T-cell (primary cell): ENCODE data around the gene PEX11B. TPM values are rescaled to one million over a fixed set of nuclear protein-coding genes. Genes with fewer than 3 reads are reported as not detected.

Experiments
- ATAC-seq, 4 experiments: fragments of 200-7000 bp in 3 of 4; fragments of 150-1000 bp in 1 of 4; cut with Tn5 transposase; replicated peaks in 1 of 4; 1 replicate in 3 of 4; 2 replicates in 1 of 4; pipeline ENCODE4 v1.10.0; 2021; ENCODE audit warnings: moderate library complexity in 3 of 4, mild to moderate bottlenecking in 2 of 4, moderate number of reproducible peaks in 1 of 4
- CTCF ChIA-PET, 2 donors: fragments of 300-600 bp; sonication (Branson Sonifier 250); formaldehyde crosslinking; loops; one replicate each; lab custom pipeline; 2022; ENCODE audit warnings: antibody characterized with exemption in 2 of 2; lab: Charles Lee
- POLR2A ChIA-PET, 2 donors: fragments of 300-600 bp; sonication (Branson Sonifier 250); formaldehyde crosslinking; loops; one replicate each; lab custom pipeline; 2022; ENCODE audit warnings: antibody characterized with exemption in 2 of 2; lab: Charles Lee
- DNase-seq, 35 experiments: peaks; one replicate each; pipeline versions ENCODE4 v3.0.0 to v3.0.0-alpha.2; 2013 to 2023
- H3K27ac ChIP-seq: one replicate; pipeline ENCODE4 v1.5.1; 2013; ENCODE audit warnings: low read length
- H3K27me3 ChIP-seq, 2 experiments: replicated peaks in 1 of 2; 1 replicate in 1 of 2; 2 replicates in 1 of 2; pipeline versions ENCODE4 v1.6.1 to v1.7.0; 2013; ENCODE audit warnings: low read length in 1 of 2, mixed read lengths in 1 of 2; ENCODE audit not compliant: control insufficient read depth in 2 of 2, insufficient read depth in 2 of 2; ENCODE audit errors: extremely low read depth in 1 of 2
- H3K36me3 ChIP-seq, 2 donors: 1 replicate in 1 of 2; 2 replicates in 1 of 2; pipeline versions ENCODE4 v1.6.1 to v1.7.0; 2013; ENCODE audit warnings: low read length in 1 of 2; ENCODE audit not compliant: control insufficient read depth in 2 of 2, insufficient read depth in 1 of 2; ENCODE audit errors: extremely low read depth in 1 of 2
- H3K4me1 ChIP-seq, 2 experiments: 1 replicate in 1 of 2; 2 replicates in 1 of 2; pipeline versions ENCODE4 v1.6.1 to v1.7.0; 2013; ENCODE audit warnings: low read length in 2 of 2, mixed read lengths in 1 of 2; ENCODE audit not compliant: insufficient read depth in 2 of 2, control insufficient read depth in 1 of 2; ENCODE audit errors: extremely low read depth in 1 of 2
- H3K4me3 ChIP-seq, 2 donors: 1 replicate in 1 of 2; 2 replicates in 1 of 2; pipeline versions ENCODE4 v1.5.1 to v1.7.0; 2013; ENCODE audit warnings: mild to moderate bottlenecking in 2 of 2, low read length in 1 of 2, moderate library complexity in 1 of 2; ENCODE audit not compliant: control insufficient read depth in 1 of 2; ENCODE audit errors: extremely low read depth in 1 of 2
- H3K9me3 ChIP-seq: 2 replicates; pipeline ENCODE4 v1.7.0; 2013
- H3K27ac Mint-ChIP-seq, 2 donors: one replicate each; pipeline ENCODE4 v1.8.0; 2020 to 2021; ENCODE audit warnings: mild to moderate bottlenecking in 2 of 2, mixed read lengths in 2 of 2
- H3K27me3 Mint-ChIP-seq, 2 donors: one replicate each; pipeline ENCODE4 v1.8.0; 2021 to 2022; ENCODE audit warnings: mixed read lengths in 2 of 2
- H3K36me3 Mint-ChIP-seq: one replicate; pipeline ENCODE4 v1.8.0; 2021; ENCODE audit warnings: mixed read lengths
- H3K4me1 Mint-ChIP-seq, 3 donors: one replicate each; pipeline ENCODE4 v1.8.0; 2020 to 2022; ENCODE audit warnings: mixed read lengths in 3 of 3, mild to moderate bottlenecking in 1 of 3
- H3K4me3 Mint-ChIP-seq, 3 donors: one replicate each; pipeline ENCODE4 v1.8.0; 2020 to 2022; ENCODE audit warnings: mild to moderate bottlenecking in 3 of 3, mixed read lengths in 3 of 3, moderate library complexity in 3 of 3
- H3K9me3 Mint-ChIP-seq, 3 donors: one replicate each; pipeline ENCODE4 v1.8.0; 2020 to 2022; ENCODE audit warnings: mixed read lengths in 3 of 3
- WGBS: methylation state at CpG from one replicate; pipeline ENCODE4 v1.1.5; 2013; ENCODE audit warnings: missing lambda C conversion rate; ENCODE audit not compliant: insufficient coverage; 5-methylcytosine and 5-hydroxymethylcytosine counted together
- total RNA-seq, 35 experiments: library from RNA in 6 of 35; stranded (reverse) in 6 of 35; fragments of 120-200 nt in 1 of 35; gene quantifications; one replicate each; pipeline versions ENCODE4 v1.2.1 to v1.2.4 and lab custom pipeline; 2013 to 2026

PEX11B gene
- total RNA-seq, 5 donors from 2014 or later (not counting 1 experiment from before 2014, with no cell fraction given) = 18.8 to 36.3 (median 34.4) TPM

- ChIA-PET CTCF (interaction anchor here (0.6 to 3.8 kb wide), 11 partner anchors 9 to 118 kb away, joined by 3 to 23 read pairs (median 7); partner anchors contain the start of genes RBM8A (in 2 of the 2), ITGA10 (in 1 of the 2) and NUDT17 (in 1 of the 2)), POLR2A (interaction anchor here (0.6 to 2.2 kb wide), 4 partner anchors 16 to 36 kb away, joined by 3 to 19 read pairs (median 6); partner anchors contain the start of genes RBM8A (in 1 of the 2) and TXNIP (in 1 of the 2))
- 12% methylated on average over 2 of the region's 5 CpGs for WGBS
- H3K4me1 Mint-ChIP-seq = peaks cover 59 to 74% (median 74%) of the 10 kb centered on the region in 3 donors
- H3K9me3 ChIP-seq = no peaks in the 10 kb centered on the region
- H3K4me1 ChIP-seq = peaks cover 39 to 54% of the 10 kb centered on the region in 2 experiments
- H3K27ac ChIP-seq = peak overlapping the region; percentile 70
- H3K36me3 ChIP-seq = no peaks in the 10 kb centered on the region
- H3K4me3 ChIP-seq = peak overlapping the region; percentile 78 to 89
- peak overlapping the region; percentile 94 to 99 for H3K27ac Mint-ChIP-seq
- ATAC-seq (no peak), DNase-seq (no peak)
- peaks cover 8% of the 10 kb centered on the region for H3K36me3 Mint-ChIP-seq
- peak overlapping the region; percentile 88 to 95 (median 92) for H3K4me3 Mint-ChIP-seq
- no peaks in the 10 kb centered on the region for H3K27me3 ChIP-seq
- no peaks in the 10 kb centered on the region for H3K27me3 Mint-ChIP-seq
- no peaks in the 10 kb centered on the region for H3K9me3 Mint-ChIP-seq
Observed at GRCh38 chr1:145963265-145964019, 44.9 kb upstream of the PEX11B start.

GRCh38 chr1:145962157-145963102 lies 43.9 kb upstream of the PEX11B start:
- ChIA-PET CTCF (interaction anchor here (0.5 to 3.8 kb wide), 6 partner anchors 17 to 74 kb away, joined by 4 to 15 read pairs (median 5); no protein-coding TSS in a partner anchor), POLR2A (interaction anchor here (0.5 to 2.2 kb wide), 5 partner anchors 33 to 90 kb away, joined by 3 to 19 read pairs (median 5); partner anchors contain the start of gene RBM8A (in 1 of the 2))

GRCh38 chr1:145961425-145962156 lies 43.1 kb upstream of the PEX11B start:
- Mint-ChIP-seq H3K36me3 (no peaks in the 10 kb centered on the region), H3K4me1 (peaks cover 56 to 76% (median 69%) of the 10 kb centered on the region in 3 donors), H3K9me3 (no peaks in the 10 kb centered on the region), H3K27ac (peak overlapping the region; percentile 87 to 95), H3K27me3 (no peaks in the 10 kb centered on the region), H3K4me3 (peak overlapping the region; percentile 88 to 93 (median 92))
- Histone ChIP-seq H3K36me3 (no peaks in the 10 kb centered on the region), H3K4me1 (peaks cover 44 to 60% of the 10 kb centered on the region in 2 experiments), H3K27me3 (no peaks in the 10 kb centered on the region), H3K9me3 (no peaks in the 10 kb centered on the region), H3K4me3 (peak overlapping the region; percentile 78 to 90), H3K27ac (peak overlapping the region; percentile 74)
- under 1% methylated on average over 41 of the region's 57 CpGs for WGBS
- ChIA-PET POLR2A (no interaction called here), CTCF (interaction anchor here in 1 of 2 donors (1.0 kb wide), 1 partner anchor 18 kb away, joined by 5 read pairs; no protein-coding TSS in a partner anchor)
- ATAC-seq (no peak), DNase-seq (peak in 19 of 35 experiments; percentile 10 to 60 (median 33))

More at GRCh38 chr1:145962157-145963102, 43.9 kb upstream of the PEX11B start:
- Mint-ChIP-seq H3K9me3 (no peaks in the 10 kb centered on the region), H3K27me3 (no peaks in the 10 kb centered on the region), H3K27ac (peak overlapping the region; percentile 94 to 99), H3K4me1 (peaks cover 57 to 72% (median 69%) of the 10 kb centered on the region in 3 donors), H3K4me3 (peak overlapping the region; percentile 88 to 95 (median 93)), H3K36me3 (peaks cover 1% of the 10 kb centered on the region)
- H3K4me1 ChIP-seq = peaks cover 43 to 57% of the 10 kb centered on the region in 2 experiments
- peak overlapping the region; percentile 70 for H3K27ac ChIP-seq
- ATAC-seq = no peak
- H3K4me3 ChIP-seq = peak overlapping the region; percentile 78 to 90
- peak in 7 of 35 experiments; percentile 14 to 60 (median 24) for DNase-seq
- H3K9me3 ChIP-seq = no peaks in the 10 kb centered on the region
- no peaks in the 10 kb centered on the region for H3K27me3 ChIP-seq
- H3K36me3 ChIP-seq = no peaks in the 10 kb centered on the region
- 3% methylated on average over 11 of the region's 36 CpGs for WGBS

- ChIA-PET POLR2A (interaction anchor here in 1 of 2 donors (2.0 kb wide), 1 partner anchor 34 kb away, joined by 4 read pairs; the partner anchor contains the start of gene RBM8A), CTCF (interaction anchor here in 1 of 2 donors (0.6 kb wide), 1 partner anchor 38 kb away, joined by 3 read pairs; no protein-coding TSS in a partner anchor)
- Mint-ChIP-seq H3K27me3 (no peaks in the 10 kb centered on the region), H3K4me1 (peaks cover 61 to 81% (median 72%) of the 10 kb centered on the region in 3 donors), H3K36me3 (no peaks in the 10 kb centered on the region), H3K27ac (peak overlapping the region; percentile 87 to 95), H3K9me3 (no peaks in the 10 kb centered on the region), H3K4me3 (peak overlapping the region; percentile 88 to 93 (median 92))
- H3K4me3 ChIP-seq = peak overlapping the region; percentile 78 to 90
- WGBS = 3% methylated on average over 16 of the region's 22 CpGs
- DNase-seq (no peak), ATAC-seq (no peak)
- H3K9me3 ChIP-seq = no peaks in the 10 kb centered on the region
- peak overlapping the region; percentile 74 for H3K27ac ChIP-seq
- H3K36me3 ChIP-seq = no peaks in the 10 kb centered on the region
- no peaks in the 10 kb centered on the region for H3K27me3 ChIP-seq
- peaks cover 48 to 61% of the 10 kb centered on the region in 2 experiments for H3K4me1 ChIP-seq
Observed at GRCh38 chr1:145961109-145961424, 42.5 kb upstream of the PEX11B start.

- ATAC-seq = no peak
- no peaks in the 10 kb centered on the region for H3K36me3 Mint-ChIP-seq
- peaks cover 53 to 61% of the 10 kb centered on the region in 2 experiments for H3K4me1 ChIP-seq
- H3K27me3 Mint-ChIP-seq = no peaks in the 10 kb centered on the region
- peak overlapping the region; percentile 88 to 93 (median 92) for H3K4me3 Mint-ChIP-seq
- CTCF ChIA-PET = interaction anchor here in 1 of 2 donors (0.6 kb wide), 1 partner anchor 37 kb away, joined by 3 read pairs; no protein-coding TSS in a partner anchor
- H3K4me3 ChIP-seq = peak overlapping the region; percentile 78 to 90
- POLR2A ChIA-PET = interaction anchor here in 1 of 2 donors (2.0 kb wide), 1 partner anchor 33 kb away, joined by 4 read pairs; the partner anchor contains the start of gene RBM8A
- DNase-seq = peak in 20 of 35 experiments; percentile 11 to 66 (median 36)
- WGBS = 4% methylated on average over 37 of the region's 44 CpGs
- peaks cover 66 to 83% (median 75%) of the 10 kb centered on the region in 3 donors for H3K4me1 Mint-ChIP-seq
- no peaks in the 10 kb centered on the region for H3K9me3 Mint-ChIP-seq
- no peaks in the 10 kb centered on the region for H3K36me3 ChIP-seq
- peak overlapping the region; percentile 74 for H3K27ac ChIP-seq
- peak overlapping the region; percentile 87 to 95 for H3K27ac Mint-ChIP-seq
- no peaks in the 10 kb centered on the region for H3K27me3 ChIP-seq
- no peaks in the 10 kb centered on the region for H3K9me3 ChIP-seq
Observed at GRCh38 chr1:145960468-145961108, 42.1 kb upstream of the PEX11B start.
